Fibroblast of lung (primary cell): ENCODE measurements around the gene RAB17. TPM values are rescaled to one million over a fixed set of nuclear protein-coding genes. Genes with fewer than 3 reads are reported as not detected.

Experiments
- DNase-seq, 2 donors: peaks; one replicate each; pipeline versions ENCODE4 v3.0.0 to v3.0.0-alpha.2; 2010; ENCODE audit warnings: low read depth in 2 of 2
- H2AFZ ChIP-seq: 2 replicates; pipeline ENCODE4 v1.5.1; 2012; ENCODE audit warnings: low read length, control low read depth, inconsistent platforms
- H3K27ac ChIP-seq: 2 replicates; pipeline ENCODE4 v1.5.1; 2011; ENCODE audit warnings: low read length, control low read depth; ENCODE audit not compliant: insufficient read depth
- H3K27me3 ChIP-seq: 2 replicates; pipeline ENCODE4 v1.5.1; 2011; ENCODE audit warnings: mild to moderate bottlenecking, low read length; ENCODE audit not compliant: control insufficient read depth, insufficient read depth
- H3K36me3 ChIP-seq: 2 replicates; pipeline ENCODE4 v1.5.1; 2011; ENCODE audit warnings: low read length; ENCODE audit not compliant: control insufficient read depth, insufficient read depth
- H3K4me1 ChIP-seq: 2 replicates; pipeline ENCODE4 v1.5.1; 2011; ENCODE audit warnings: low read length; ENCODE audit not compliant: control insufficient read depth, insufficient read depth; ENCODE audit errors: extremely low read depth
- H3K4me2 ChIP-seq: 2 replicates; pipeline ENCODE4 v1.5.1; 2011; ENCODE audit warnings: low read length, control low read depth; ENCODE audit not compliant: insufficient read depth; ENCODE audit errors: extremely low read depth
- H3K4me3 ChIP-seq, 4 experiments: fragments of 200-600 bp in 1 of 4; sonication (generic) in 1 of 4; replicated peaks in 1 of 4; 2 replicates each; pipeline ENCODE4 v1.5.1; 2011 to 2016; ENCODE audit warnings: low read length in 4 of 4, low read depth in 3 of 4, mild to moderate bottlenecking in 3 of 4, control low read depth in 2 of 4, inconsistent platforms in 1 of 4, mixed read lengths in 1 of 4; ENCODE audit not compliant: insufficient read depth in 1 of 4; ENCODE audit errors: control extremely low read depth in 1 of 4
- H3K79me2 ChIP-seq: 2 replicates; pipeline ENCODE4 v1.5.1; 2012; ENCODE audit warnings: mild to moderate bottlenecking, low read length, inconsistent platforms; ENCODE audit not compliant: control insufficient read depth, insufficient read depth
- H3K9ac ChIP-seq: 2 replicates; pipeline ENCODE4 v1.5.1; 2011; ENCODE audit warnings: mild to moderate bottlenecking, low read length, control low read depth; ENCODE audit not compliant: insufficient read depth
- H3K9me3 ChIP-seq: 2 replicates; pipeline ENCODE4 v1.5.1; 2012; ENCODE audit warnings: low read depth, low read length; ENCODE audit not compliant: control insufficient read depth, insufficient read depth
- H4K20me1 ChIP-seq: 2 replicates; pipeline ENCODE4 v1.5.1; 2011; ENCODE audit warnings: low read length; ENCODE audit not compliant: control insufficient read depth, insufficient read depth; ENCODE audit errors: extremely low read depth
- CTCF ChIP-seq, 2 donors: IDR thresholded peaks in 1 of 2; conservative IDR thresholded peaks in 1 of 2; 1 replicate in 1 of 2; 2 replicates in 1 of 2; pipeline ENCODE4 v1.5.1; 2011 to 2012; ENCODE audit warnings: low read length in 2 of 2, control low read depth in 1 of 2, inconsistent platforms in 1 of 2, low read depth in 1 of 2, mild to moderate bottlenecking in 1 of 2
- EZH2 ChIP-seq: IDR thresholded peaks from 2 replicates; pipeline ENCODE4 v1.5.1; 2012; ENCODE audit warnings: low read length, control low read depth, mild to moderate bottlenecking; ENCODE audit errors: missing control alignments
- polyA plus RNA-seq, 2 donors: library from polyadenylated mRNA; depleted of rRNA in 1 of 2; stranded (reverse) in 1 of 2; unstranded in 1 of 2; fragments of >200 nt; gene quantifications; 2 replicates each; pipeline ENCODE4 v1.2.1, GENCODE V29; 2011 to 2012; ENCODE audit warnings: missing spikeins in 1 of 2
- total RNA-seq: library from RNA; depleted of rRNA; stranded (reverse); fragments of >200 nt; gene quantifications from 2 replicates; pipeline ENCODE4 v1.2.1, GENCODE V29; 2014

The RAB17 gene
- total and polyA plus RNA-seq, 2 donors (not counting 1 experiment from before 2014, with no cell fraction given), result 0.17 to 0.22 TPM

GRCh38 chr2:237536617-237537016, 53.9 kb downstream of the RAB17 start:
- Histone ChIP-seq H3K4me1 (peaks cover 8% of the 10 kb centered on the region), H4K20me1 (no peaks in the 10 kb centered on the region), H3K4me3 (no peak overlapping the region), H3K79me2 (no peaks in the 10 kb centered on the region), H3K4me2 (no peak overlapping the region), H3K9ac (no peak overlapping the region), H3K9me3 (no peaks in the 10 kb centered on the region), H3K27me3 (no peaks in the 10 kb centered on the region), H2AFZ (no peak overlapping the region), H3K27ac (no peak overlapping the region), H3K36me3 (no peaks in the 10 kb centered on the region)
- no peak for TF ChIP-seq CTCF (conservative IDR thresholded peaks at IDR 0.05 in 1 of 2, IDR thresholded peaks at IDR 0.05 in 1 of 2; ENCODE audit: low read depth in 1 of 2, low read length in 2 of 2)
- no peak for TF ChIP-seq EZH2
- DNase-seq, result no peak

- H3K4me2 ChIP-seq, result no peak overlapping the region
- TF ChIP-seq EZH2 (no peak), CTCF (conservative IDR thresholded peaks at IDR 0.05 in 1 of 2, IDR thresholded peaks at IDR 0.05 in 1 of 2; ENCODE audit: low read depth in 1 of 2, low read length in 2 of 2) (no peak)
- no peaks in the 10 kb centered on the region for H4K20me1 ChIP-seq
- no peak overlapping the region for H3K27ac ChIP-seq
- DNase-seq, result no peak
- H3K79me2 ChIP-seq, result no peaks in the 10 kb centered on the region
- H3K4me1 ChIP-seq, result peaks cover 6% of the 10 kb centered on the region
- H3K27me3 ChIP-seq, result no peaks in the 10 kb centered on the region
- H2AFZ ChIP-seq, result no peak overlapping the region
- no peak overlapping the region for H3K4me3 ChIP-seq
- no peaks in the 10 kb centered on the region for H3K36me3 ChIP-seq
- H3K9me3 ChIP-seq, result no peaks in the 10 kb centered on the region
- no peak overlapping the region for H3K9ac ChIP-seq
Measured at GRCh38 chr2:237536083-237536415, 54.5 kb downstream of the RAB17 start.

- no peak overlapping the region for H2AFZ ChIP-seq
- no peaks in the 10 kb centered on the region for H3K9me3 ChIP-seq
- no peak overlapping the region for H3K27ac ChIP-seq
- H3K27me3 ChIP-seq, result no peaks in the 10 kb centered on the region
- no peaks in the 10 kb centered on the region for H3K36me3 ChIP-seq
- no peaks in the 10 kb centered on the region for H3K79me2 ChIP-seq
- peaks cover 1% of the 10 kb centered on the region for H3K4me1 ChIP-seq
- TF ChIP-seq CTCF (conservative IDR thresholded peaks at IDR 0.05 in 1 of 2, IDR thresholded peaks at IDR 0.05 in 1 of 2; ENCODE audit: low read depth in 1 of 2, low read length in 2 of 2) (no peak), EZH2 (no peak)
- no peak overlapping the region for H3K4me2 ChIP-seq
- DNase-seq, result no peak
- no peak overlapping the region for H3K4me3 ChIP-seq
- H4K20me1 ChIP-seq, result no peaks in the 10 kb centered on the region
- no peak overlapping the region for H3K9ac ChIP-seq
Measured at GRCh38 chr2:237535385-237536082, 55.0 kb downstream of the RAB17 start.
